Measurements from ENCODE around the gene C1QTNF7. TPM values are rescaled to one million over a fixed set of nuclear protein-coding genes. Genes with fewer than 3 reads are reported as not detected.

The C1QTNF7 gene
- total and polyA plus RNA-seq, 8 donors = 2.1 to 17.8 (median 14.8) TPM

- peak overlapping the region; percentile 71 to 82 for H3K27ac ChIP-seq
- peaks cover 14 to 42% of the 10 kb centered on the region in 2 donors for H3K4me1 ChIP-seq
- no peaks in the 10 kb centered on the region for H3K36me3 ChIP-seq
- no peak for TF ChIP-seq CTCF (IDR thresholded peaks at IDR 0.05)
- DNase-seq (peak in 2 of 4 donors; percentile 82 to 84), ATAC-seq (peak; percentile 93)
- H3K4me3 ChIP-seq = no peak overlapping the region
- intact Hi-C loops (cut with DNase I) = no loop called here
- H3K27me3 ChIP-seq = no peaks in the 10 kb centered on the region
- H3K9me3 ChIP-seq = no peaks in the 10 kb centered on the region
These were observed 26.7 kb upstream of the C1QTNF7 start for GRCh38 chr4:15400981-15401671.

GRCh38 chr4:15402146-15402545 is 25.7 kb upstream of the C1QTNF7 start:
- ATAC-seq = peak; percentile 45
- no peak for DNase-seq
- Histone ChIP-seq H3K36me3 (no peaks in the 10 kb centered on the region), H3K27ac (peak overlapping the region; percentile 26 to 82), H3K4me3 (no peak overlapping the region), H3K4me1 (peaks cover 14 to 46% of the 10 kb centered on the region in 2 donors), H3K27me3 (no peaks in the 10 kb centered on the region), H3K9me3 (no peaks in the 10 kb centered on the region)
- intact Hi-C loops (cut with DNase I) = no loop called here
- no peak for TF ChIP-seq CTCF (IDR thresholded peaks at IDR 0.05)

- H3K9me3 ChIP-seq = no peaks in the 10 kb centered on the region
- peaks cover 14 to 46% of the 10 kb centered on the region in 2 donors for H3K4me1 ChIP-seq
- no peak overlapping the region for H3K27ac ChIP-seq
- intact Hi-C loops (cut with DNase I) = no loop called here
- no peaks in the 10 kb centered on the region for H3K27me3 ChIP-seq
- DNase-seq = no peak
- no peak for ATAC-seq
- H3K4me3 ChIP-seq = no peak overlapping the region
- H3K36me3 ChIP-seq = no peaks in the 10 kb centered on the region
- TF ChIP-seq CTCF (IDR thresholded peaks at IDR 0.05) = no peak
These were observed 24.9 kb upstream of the C1QTNF7 start for GRCh38 chr4:15402974-15403373.

DNA sequence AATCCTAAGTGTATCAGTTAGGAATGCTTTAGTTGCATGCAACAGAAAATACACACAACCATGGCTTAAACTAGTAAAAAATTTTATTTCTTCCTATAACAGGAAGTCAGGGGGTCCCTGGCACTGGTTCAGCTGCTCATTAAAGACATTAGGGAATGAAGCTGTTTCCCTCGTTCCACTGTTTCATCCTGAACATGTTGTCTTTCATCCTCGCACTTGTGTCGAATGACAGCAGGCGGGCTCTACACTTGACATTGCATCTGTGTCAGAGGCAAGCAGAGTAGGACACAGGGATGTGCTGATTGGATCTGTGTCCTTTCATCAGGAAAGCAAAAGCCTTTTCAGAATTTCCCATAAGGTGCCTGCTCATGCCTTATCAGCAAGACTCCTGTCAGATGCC is 22.8 kb upstream of the C1QTNF7 start:
- no peak overlapping the region for H3K4me3 ChIP-seq
- no peaks in the 10 kb centered on the region for H3K27me3 ChIP-seq
- no peaks in the 10 kb centered on the region for H3K9me3 ChIP-seq
- no peak overlapping the region for H3K27ac ChIP-seq
- ATAC-seq = no peak
- H3K36me3 ChIP-seq = no peaks in the 10 kb centered on the region
- DNase-seq = no peak
- intact Hi-C loops (cut with DNase I) = no loop called here
- no peak for TF ChIP-seq CTCF (IDR thresholded peaks at IDR 0.05)
- peaks cover 14 to 47% of the 10 kb centered on the region in 2 donors for H3K4me1 ChIP-seq

GRCh38 chr4:15410750-15411149 is 17.1 kb upstream of the C1QTNF7 start:
- peak in 2 of 4 donors; percentile 36 to 70 for DNase-seq
- intact Hi-C loops (cut with DNase I) = no loop called here
- TF ChIP-seq CTCF (IDR thresholded peaks at IDR 0.05) = no peak
- no peaks in the 10 kb centered on the region for H3K27me3 ChIP-seq
- no peaks in the 10 kb centered on the region for H3K36me3 ChIP-seq
- no peak for ATAC-seq
- H3K4me3 ChIP-seq = no peak overlapping the region
- peak overlapping the region in 1 of 2 donors; percentile 76 for H3K27ac ChIP-seq
- H3K9me3 ChIP-seq = no peaks in the 10 kb centered on the region
- H3K4me1 ChIP-seq = peaks cover 4 to 38% of the 10 kb centered on the region in 2 donors
